IPS DF 6.9 (cell line): ENCODE data around the gene INSL4.

ENCODE experiments used
- DNase-seq: peaks from one replicate; pipeline ENCODE4 v3.0.0-alpha.2; 2013; ENCODE audit warnings: low read depth, low spot score
- H3K27ac ChIP-seq: one replicate; pipeline ENCODE4 v1.5.1; 2013; ENCODE audit warnings: low read length, control low read depth
- H3K27me3 ChIP-seq: 2 replicates; pipeline ENCODE4 v1.6.1; 2013; ENCODE audit warnings: mild to moderate bottlenecking, low read length; ENCODE audit not compliant: control insufficient read depth, insufficient read depth
- H3K36me3 ChIP-seq: 2 replicates; pipeline ENCODE4 v1.6.1; 2013; ENCODE audit warnings: low read length; ENCODE audit not compliant: control insufficient read depth, insufficient read depth
- H3K4me1 ChIP-seq: 2 replicates; pipeline ENCODE4 v1.6.1; 2013; ENCODE audit warnings: low read length; ENCODE audit not compliant: control insufficient read depth, insufficient read depth
- H3K4me3 ChIP-seq: 2 replicates; pipeline ENCODE4 v1.5.1; 2013; ENCODE audit warnings: mild to moderate bottlenecking, low read length
- H3K9me3 ChIP-seq: 2 replicates; pipeline ENCODE4 v1.6.1; 2013; ENCODE audit warnings: low read length, inconsistent platforms; ENCODE audit not compliant: control insufficient read depth, insufficient read depth
- WGBS: extraction: QIAGEN DNeasy Blood & Tissue Kit; methylation state at CpG from one replicate; pipeline ENCODE4 v1.1.7; 2013; ENCODE audit warnings: mixed read lengths, missing lambda C conversion rate; ENCODE audit not compliant: insufficient read length, insufficient coverage; 5-methylcytosine and 5-hydroxymethylcytosine counted together

Gene INSL4

DNA sequence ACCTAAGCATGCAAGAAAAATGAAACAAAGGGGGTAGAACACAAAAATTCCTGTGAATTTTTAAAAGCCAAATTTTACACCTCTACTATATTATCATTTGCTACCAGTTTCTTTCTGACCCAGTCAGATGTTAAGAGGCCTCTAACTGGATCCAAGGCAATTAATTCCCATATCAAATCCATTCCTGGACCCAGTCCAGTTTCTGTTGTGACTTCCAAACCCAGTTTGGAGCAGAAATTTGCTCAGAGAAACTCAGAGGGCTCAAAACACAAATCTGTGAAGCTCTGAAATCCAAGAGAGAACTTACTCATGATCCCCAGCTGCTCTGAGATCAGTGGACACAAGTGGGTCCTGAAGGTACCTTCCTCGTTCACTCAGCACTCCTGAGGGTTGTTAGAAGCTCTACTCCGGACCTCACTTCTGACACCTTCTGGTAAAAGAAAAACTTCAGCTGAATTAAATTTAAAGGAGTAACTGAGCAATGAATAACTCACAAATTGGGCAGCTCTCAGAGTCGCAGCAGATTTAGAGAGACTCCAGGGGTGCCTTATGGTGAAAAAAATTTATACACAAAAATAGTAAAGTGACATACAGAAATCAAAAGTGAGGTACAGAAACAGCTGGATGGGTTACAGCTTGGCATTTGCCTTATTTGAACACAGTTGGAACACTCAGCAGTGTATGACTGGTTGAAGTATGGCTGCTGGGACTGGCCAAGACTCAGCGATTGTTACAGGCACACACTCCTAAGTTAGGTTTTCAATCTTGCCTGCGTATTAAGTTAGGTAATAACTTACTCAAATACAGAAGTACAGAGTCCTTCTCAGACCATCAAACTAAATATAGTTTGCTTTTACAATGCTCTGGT lies 32.4 kb downstream of the INSL4 start:
- Histone ChIP-seq H3K27me3 (no peaks in the 10 kb centered on the region), H3K27ac (no peak overlapping the region), H3K4me1 (peaks cover 4% of the 10 kb centered on the region; the same call in 1 of the 2 replicates), H3K9me3 (no peaks in the 10 kb centered on the region), H3K4me3 (no peak overlapping the region), H3K36me3 (no peaks in the 10 kb centered on the region)
- no peak for DNase-seq
- no CpG with 5 or more reads among the region's 5 CpGs for WGBS

GRCh38 chr9:5264219-5264595 lies 33.0 kb downstream of the INSL4 start:
- Histone ChIP-seq H3K27me3 (no peaks in the 10 kb centered on the region), H3K9me3 (no peaks in the 10 kb centered on the region), H3K4me3 (no peak overlapping the region), H3K27ac (no peak overlapping the region), H3K4me1 (peaks cover 4% of the 10 kb centered on the region; the same call in 1 of the 2 replicates), H3K36me3 (no peaks in the 10 kb centered on the region)
- no peak for DNase-seq

GRCh38 chr9:5265939-5266338 lies 34.7 kb downstream of the INSL4 start:
- no CpG with 5 or more reads among the region's 1 CpG for WGBS
- Histone ChIP-seq H3K4me3 (no peak overlapping the region), H3K36me3 (no peaks in the 10 kb centered on the region), H3K27me3 (no peaks in the 10 kb centered on the region), H3K27ac (no peak overlapping the region), H3K4me1 (peaks cover 4% of the 10 kb centered on the region; the same call in 1 of the 2 replicates), H3K9me3 (no peaks in the 10 kb centered on the region)
- DNase-seq = no peak

GRCh38 chr9:5269249-5269715 lies 38.1 kb downstream of the INSL4 start:
- Histone ChIP-seq H3K4me1 (peaks cover 4% of the 10 kb centered on the region; the same call in 1 of the 2 replicates), H3K36me3 (no peaks in the 10 kb centered on the region), H3K27ac (no peak overlapping the region), H3K9me3 (no peaks in the 10 kb centered on the region), H3K4me3 (no peak overlapping the region), H3K27me3 (no peaks in the 10 kb centered on the region)
- no CpG with 5 or more reads among the region's 6 CpGs for WGBS
- peak; percentile 33 for DNase-seq

DNA sequence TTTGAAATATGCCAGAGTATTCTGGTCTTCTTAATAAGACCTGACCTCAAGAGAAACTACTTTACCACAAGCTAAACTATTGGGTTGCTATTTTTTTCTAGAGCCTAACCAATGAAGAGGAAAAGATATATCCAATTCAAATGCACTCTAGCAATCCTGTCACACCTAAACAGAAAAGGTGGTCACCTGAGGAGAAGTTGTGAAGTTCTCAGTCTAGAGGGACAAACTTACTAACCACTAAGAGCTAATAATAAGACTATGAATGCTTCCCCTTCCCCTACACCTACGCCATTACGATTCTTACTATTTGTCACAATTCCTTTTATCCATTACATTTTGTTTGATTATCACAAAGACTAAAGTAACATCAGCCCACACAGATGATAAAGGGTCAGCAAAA lies 43.6 kb downstream of the INSL4 start:
- H3K4me1 ChIP-seq = no peaks in the 10 kb centered on the region
- H3K9me3 ChIP-seq = no peaks in the 10 kb centered on the region
- no peak for DNase-seq
- 100% methylated on average over 2 of the region's 2 CpGs for WGBS
- no peak overlapping the region for H3K4me3 ChIP-seq
- no peaks in the 10 kb centered on the region for H3K36me3 ChIP-seq
- no peak overlapping the region for H3K27ac ChIP-seq
- no peaks in the 10 kb centered on the region for H3K27me3 ChIP-seq

- WGBS = no CpG with 5 or more reads among the region's 2 CpGs
- no peaks in the 10 kb centered on the region for H3K4me1 ChIP-seq
- H3K27me3 ChIP-seq = no peaks in the 10 kb centered on the region
- no peaks in the 10 kb centered on the region for H3K9me3 ChIP-seq
- DNase-seq = no peak
- H3K4me3 ChIP-seq = no peak overlapping the region
- no peak overlapping the region for H3K27ac ChIP-seq
- H3K36me3 ChIP-seq = no peaks in the 10 kb centered on the region
Measured at GRCh38 chr9:5278486-5278885, 47.3 kb downstream of the INSL4 start.
